ENCODE measurements around the gene RBM33. TPM values are rescaled to one million over a fixed set of nuclear protein-coding genes. Genes with fewer than 3 reads are reported as not detected.

The RBM33 gene
- total and polyA plus RNA-seq, 2 donors from 2014 or later, result 9.8 to 78.7 TPM

DNA sequence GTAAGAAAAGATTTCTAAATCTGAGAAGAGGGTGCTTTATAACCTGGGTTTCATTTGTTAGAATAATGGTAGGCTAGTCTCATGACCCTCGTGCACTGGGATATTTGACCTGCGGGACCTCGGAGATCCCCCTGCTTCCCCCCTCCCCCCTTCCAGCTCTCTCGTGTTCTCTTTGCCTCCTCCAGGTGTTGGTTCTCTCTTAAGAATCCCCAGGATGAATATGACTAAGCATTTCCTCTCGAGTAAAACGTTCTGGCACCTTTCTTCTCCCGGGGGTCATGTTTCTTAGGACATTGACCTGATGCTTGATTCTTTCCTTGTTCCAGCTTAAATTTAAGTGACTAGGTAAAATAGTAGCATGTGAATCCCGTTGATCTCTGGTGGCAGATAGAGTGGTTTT, 96.6 kb downstream of the RBM33 start:
- DNase-seq, result no peak
- Histone ChIP-seq H3K36me3 (ENCODE audit: control insufficient read depth in 2 of 3, insufficient read depth in 3 of 3, low read length in 3 of 3) (peaks cover 9 to 51% (median 37%) of the 10 kb centered on the region in 3 donors), H3K9me3 (ENCODE audit: control insufficient read depth in 2 of 3, insufficient read depth in 1 of 3, low read length in 3 of 3) (no peaks in the 10 kb centered on the region), H3K27me3 (ENCODE audit: control insufficient read depth, insufficient read depth, low read length) (no peaks in the 10 kb centered on the region), H3K9ac (ENCODE audit: low read length in 3 of 3) (no peak overlapping the region), H3K27ac (ENCODE audit: low read depth in 2 of 2, low read length in 2 of 2) (no peak overlapping the region), H3K4me3 (ENCODE audit: low read length in 3 of 3) (no peak overlapping the region), H3K4me1 (ENCODE audit: control insufficient read depth in 2 of 3, insufficient read depth in 2 of 3, low read depth in 1 of 3, low read length in 3 of 3) (no peaks in the 10 kb centered on the region)
- no peak for FAIRE-seq
- TF ChIP-seq CTCF (IDR thresholded peaks at IDR 0.05; ENCODE audit: borderline replicate concordance, extremely low read depth, insufficient read depth), result no peak
- intact Hi-C loops (cut with DNase I), result no loop called here

GRCh38 chr7:155741805-155742204, 97.3 kb downstream of the RBM33 start:
- intact Hi-C loops (cut with DNase I), result no loop called here
- Histone ChIP-seq H3K4me3 (ENCODE audit: low read length in 3 of 3) (no peak overlapping the region), H3K4me1 (ENCODE audit: control insufficient read depth in 2 of 3, insufficient read depth in 2 of 3, low read depth in 1 of 3, low read length in 3 of 3) (no peaks in the 10 kb centered on the region), H3K27me3 (ENCODE audit: control insufficient read depth, insufficient read depth, low read length) (no peaks in the 10 kb centered on the region), H3K36me3 (ENCODE audit: control insufficient read depth in 2 of 3, insufficient read depth in 3 of 3, low read length in 3 of 3) (peaks cover 9 to 51% (median 37%) of the 10 kb centered on the region in 3 donors), H3K27ac (ENCODE audit: low read depth in 2 of 2, low read length in 2 of 2) (no peak overlapping the region), H3K9me3 (ENCODE audit: control insufficient read depth in 2 of 3, insufficient read depth in 1 of 3, low read length in 3 of 3) (no peaks in the 10 kb centered on the region), H3K9ac (ENCODE audit: low read length in 3 of 3) (no peak overlapping the region)
- peak in 1 of 5 donors; percentile 73 for DNase-seq
- no peak for TF ChIP-seq CTCF (IDR thresholded peaks at IDR 0.05; ENCODE audit: borderline replicate concordance, extremely low read depth, insufficient read depth)
- FAIRE-seq, result no peak

GRCh38 chr7:155743177-155743576, 98.7 kb downstream of the RBM33 start:
- no peak for DNase-seq
- no peak overlapping the region for H3K4me3 ChIP-seq (ENCODE audit: low read length in 3 of 3)
- H3K27ac ChIP-seq (ENCODE audit: low read depth in 2 of 2, low read length in 2 of 2), result no peak overlapping the region
- no peak overlapping the region for H3K9ac ChIP-seq (ENCODE audit: low read length in 3 of 3)
- peaks cover 9 to 41% (median 30%) of the 10 kb centered on the region in 3 donors for H3K36me3 ChIP-seq (ENCODE audit: control insufficient read depth in 2 of 3, insufficient read depth in 3 of 3, low read length in 3 of 3)
- no peak for TF ChIP-seq CTCF (IDR thresholded peaks at IDR 0.05; ENCODE audit: borderline replicate concordance, extremely low read depth, insufficient read depth)
- no peaks in the 10 kb centered on the region for H3K9me3 ChIP-seq (ENCODE audit: control insufficient read depth in 2 of 3, insufficient read depth in 1 of 3, low read length in 3 of 3)
- H3K27me3 ChIP-seq (ENCODE audit: control insufficient read depth, insufficient read depth, low read length), result no peaks in the 10 kb centered on the region
- intact Hi-C loops (cut with DNase I), result no loop called here
- FAIRE-seq, result no peak
- no peaks in the 10 kb centered on the region for H3K4me1 ChIP-seq (ENCODE audit: control insufficient read depth in 2 of 3, insufficient read depth in 2 of 3, low read depth in 1 of 3, low read length in 3 of 3)
